ENCODE measurements around the gene WASF2.

DNA sequence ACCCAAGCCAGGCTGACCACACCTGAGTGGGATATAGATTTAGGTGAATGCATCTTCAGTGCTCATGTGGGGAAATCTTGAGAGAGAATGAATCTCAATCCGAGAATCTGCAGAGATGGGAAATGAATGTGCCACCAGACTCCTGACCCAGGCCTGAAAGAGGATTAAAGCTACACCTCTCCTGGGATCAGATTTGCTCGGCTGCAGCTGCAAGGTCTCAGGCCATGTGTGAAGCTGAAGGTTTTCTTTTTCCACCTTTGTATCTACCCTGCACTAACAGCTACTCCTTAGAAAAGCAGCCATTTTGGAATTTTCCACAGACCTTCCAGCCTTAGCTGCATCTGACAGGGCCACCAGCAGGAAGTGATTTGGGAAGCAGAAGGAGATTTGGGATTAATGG lies 79.3 kb downstream of the WASF2 start:
- TF ChIP-seq, protein P1, sequence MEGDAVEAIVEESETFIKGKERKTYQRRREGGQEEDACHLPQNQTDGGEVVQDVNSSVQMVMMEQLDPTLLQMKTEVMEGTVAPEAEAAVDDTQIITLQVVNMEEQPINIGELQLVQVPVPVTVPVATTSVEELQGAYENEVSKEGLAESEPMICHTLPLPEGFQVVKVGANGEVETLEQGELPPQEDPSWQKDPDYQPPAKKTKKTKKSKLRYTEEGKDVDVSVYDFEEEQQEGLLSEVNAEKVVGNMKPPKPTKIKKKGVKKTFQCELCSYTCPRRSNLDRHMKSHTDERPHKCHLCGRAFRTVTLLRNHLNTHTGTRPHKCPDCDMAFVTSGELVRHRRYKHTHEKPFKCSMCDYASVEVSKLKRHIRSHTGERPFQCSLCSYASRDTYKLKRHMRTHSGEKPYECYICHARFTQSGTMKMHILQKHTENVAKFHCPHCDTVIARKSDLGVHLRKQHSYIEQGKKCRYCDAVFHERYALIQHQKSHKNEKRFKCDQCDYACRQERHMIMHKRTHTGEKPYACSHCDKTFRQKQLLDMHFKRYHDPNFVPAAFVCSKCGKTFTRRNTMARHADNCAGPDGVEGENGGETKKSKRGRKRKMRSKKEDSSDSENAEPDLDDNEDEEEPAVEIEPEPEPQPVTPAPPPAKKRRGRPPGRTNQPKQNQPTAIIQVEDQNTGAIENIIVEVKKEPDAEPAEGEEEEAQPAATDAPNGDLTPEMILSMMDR (IDR thresholded peaks at IDR 0.05), result no peak
- TF ChIP-seq POLR2A (IDR thresholded peaks at IDR 0.05), result no peak
